DOHH2 (cell line): ENCODE results near the gene HNF4A.

Experiments used
- CTCF ChIP-seq: fragments of 200-600 bp; sonication (generic); IDR thresholded peaks from one replicate; pipeline ENCODE4 v1.5.1; 2014; ENCODE audit warnings: antibody characterized with exemption, mild to moderate bottlenecking, low read depth, low read length; ENCODE audit not compliant: poor library complexity, severe bottlenecking
- EZH2phosphoT487 ChIP-seq: fragments of 200-600 bp; sonication (generic); IDR thresholded peaks from 2 replicates; pipeline ENCODE4 v1.6.1; 2017; ENCODE audit warnings: borderline replicate concordance, mild to moderate bottlenecking, antibody characterized with exemption, low read length, moderate library complexity, mixed read lengths

GRCh38 chr20:44418069-44418905, 62.8 kb downstream of the HNF4A start:
- no peak for TF ChIP-seq CTCF
- no peak for TF ChIP-seq EZH2phosphoT487
